Measurements from ENCODE around the gene FCHO1.

- TF ChIP-seq CTCF (IDR thresholded peaks at IDR 0.05; ENCODE audit: borderline replicate concordance, extremely low read depth, low read length, poor library complexity, severe bottlenecking) (no peak), EZH2 (IDR thresholded peaks at IDR 0.05; ENCODE audit: borderline replicate concordance, low read depth, low read length, severe bottlenecking) (no peak)
Observed at GRCh38 chr19:17747205-17748098, 3.8 kb upstream of the FCHO1 start.
